ENCODE measurements around the gene LARGE1. TPM values are rescaled to one million over a fixed set of nuclear protein-coding genes. Genes with fewer than 3 reads are reported as not detected.

LARGE1 gene
- total RNA-seq, 1 donor from 2014 or later, result 2.4 TPM

- DNase-seq (ENCODE audit: low read depth) (no peak), FAIRE-seq (no peak)
- H3K27me3 ChIP-seq (ENCODE audit: control insufficient read depth, insufficient read depth, low read length), result no peaks in the 10 kb centered on the region
- no peak overlapping the region for H3K4me3 ChIP-seq (ENCODE audit: low read depth, low read length)
- no peaks in the 10 kb centered on the region for H3K36me3 ChIP-seq (ENCODE audit: control insufficient read depth, insufficient read depth, low read length)
- TF ChIP-seq CTCF (IDR thresholded peaks at IDR 0.05; ENCODE audit: insufficient read depth, low read length, severe bottlenecking), result no peak
These were observed 426.6 kb downstream of the LARGE1 start for GRCh38 chr22:33493476-33494205.

GRCh38 chr22:33492210-33492651, 428.0 kb downstream of the LARGE1 start:
- no peak for FAIRE-seq
- Histone ChIP-seq H3K4me3 (ENCODE audit: low read depth, low read length) (no peak overlapping the region), H3K27me3 (ENCODE audit: control insufficient read depth, insufficient read depth, low read length) (no peaks in the 10 kb centered on the region), H3K36me3 (ENCODE audit: control insufficient read depth, insufficient read depth, low read length) (no peaks in the 10 kb centered on the region)
- DNase-seq (ENCODE audit: low read depth), result no peak
- no peak for TF ChIP-seq CTCF (IDR thresholded peaks at IDR 0.05; ENCODE audit: insufficient read depth, low read length, severe bottlenecking)

- Histone ChIP-seq H3K4me3 (ENCODE audit: low read depth, low read length) (no peak overlapping the region), H3K27me3 (ENCODE audit: control insufficient read depth, insufficient read depth, low read length) (no peaks in the 10 kb centered on the region), H3K36me3 (ENCODE audit: control insufficient read depth, insufficient read depth, low read length) (no peaks in the 10 kb centered on the region)
- TF ChIP-seq CTCF (IDR thresholded peaks at IDR 0.05; ENCODE audit: insufficient read depth, low read length, severe bottlenecking), result no peak
- DNase-seq (ENCODE audit: low read depth), result no peak
- FAIRE-seq, result no peak
These were observed 433.1 kb downstream of the LARGE1 start for GRCh38 chr22:33487041-33487716.

GRCh38 chr22:33481550-33481949, 438.7 kb downstream of the LARGE1 start:
- Histone ChIP-seq H3K27me3 (ENCODE audit: control insufficient read depth, insufficient read depth, low read length) (no peaks in the 10 kb centered on the region), H3K4me3 (ENCODE audit: low read depth, low read length) (no peak overlapping the region), H3K36me3 (ENCODE audit: control insufficient read depth, insufficient read depth, low read length) (no peaks in the 10 kb centered on the region)
- DNase-seq (ENCODE audit: low read depth) (no peak), FAIRE-seq (no peak)
- no peak for TF ChIP-seq CTCF (IDR thresholded peaks at IDR 0.05; ENCODE audit: insufficient read depth, low read length, severe bottlenecking)

GRCh38 chr22:33477120-33478111, 442.9 kb downstream of the LARGE1 start:
- H3K4me3 ChIP-seq (ENCODE audit: low read depth, low read length), result no peak overlapping the region
- DNase-seq (ENCODE audit: low read depth) (no peak), FAIRE-seq (no peak)
- H3K36me3 ChIP-seq (ENCODE audit: control insufficient read depth, insufficient read depth, low read length), result no peaks in the 10 kb centered on the region
- no peaks in the 10 kb centered on the region for H3K27me3 ChIP-seq (ENCODE audit: control insufficient read depth, insufficient read depth, low read length)
- TF ChIP-seq CTCF (IDR thresholded peaks at IDR 0.05; ENCODE audit: insufficient read depth, low read length, severe bottlenecking), result no peak
